HG03378 (cell line): ENCODE results near the gene FEM1C.
"Not testable (repeated sequence)": the region's sequence is repeated elsewhere in the genome, so short reads cannot be mapped to it uniquely, and the experiment has no call there.

Experiments used
- ATAC-seq: cut with Tn5 transposase; IDR thresholded peaks from one replicate; pipeline ENCODE4 v1.9.1; 2021; ENCODE audit warnings: mild to moderate bottlenecking, moderate library complexity; ENCODE audit not compliant: unreplicated experiment

FEM1C gene

DNA sequence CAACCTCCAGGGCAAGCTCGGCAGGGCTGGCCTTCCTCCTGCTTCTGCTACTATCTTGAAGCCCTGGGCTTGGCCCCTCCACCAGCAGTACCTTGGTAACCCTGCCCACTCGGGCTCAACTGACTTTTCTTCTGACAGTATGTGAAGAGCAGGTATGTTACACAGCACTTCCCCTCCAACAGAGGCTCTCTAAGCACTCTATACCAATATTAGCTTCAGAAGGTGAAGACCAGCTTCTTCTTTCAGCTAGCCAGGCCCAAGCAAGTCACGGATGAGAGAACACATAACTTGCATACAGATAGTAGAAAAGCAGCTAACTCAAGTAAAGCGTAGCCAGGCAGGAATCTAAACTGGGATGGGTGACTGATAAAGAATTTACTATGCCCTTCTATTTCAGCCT, 64.3 kb downstream of the FEM1C start:
- ATAC-seq = peak; percentile 63

DNA sequence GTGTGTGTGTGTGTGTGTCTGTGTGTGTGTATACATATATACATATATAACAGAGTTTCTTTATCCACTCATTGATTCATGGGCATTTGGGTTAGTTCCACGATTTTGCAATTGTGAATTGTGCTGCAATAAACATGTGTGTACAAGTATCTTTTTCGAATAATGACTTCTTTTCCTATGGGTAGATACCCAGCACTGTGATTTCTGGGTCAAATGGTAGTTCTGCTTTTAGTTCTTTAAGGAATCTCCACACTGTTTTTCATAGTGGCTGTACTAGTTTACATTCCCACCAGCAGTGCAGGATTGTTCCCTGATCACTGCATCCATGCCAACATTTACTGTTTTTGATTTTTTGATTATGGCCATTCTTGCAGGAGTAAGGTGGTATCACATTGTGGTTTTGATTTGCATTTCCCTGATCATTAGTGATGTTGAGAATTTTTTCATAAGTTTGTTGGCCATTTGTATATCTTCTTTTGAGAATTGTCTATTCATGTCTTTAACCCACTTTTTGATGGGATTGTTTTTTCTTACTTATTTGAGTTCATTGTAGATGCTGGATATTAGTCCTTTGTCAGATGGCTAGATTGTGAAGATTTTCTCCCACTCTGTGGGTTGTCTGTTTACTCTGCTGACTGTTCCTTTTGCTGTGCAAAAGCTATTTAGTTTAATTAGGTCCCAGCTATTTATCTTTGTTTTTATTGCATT, 65.3 kb downstream of the FEM1C start:
- not testable (repeated sequence) for ATAC-seq

DNA sequence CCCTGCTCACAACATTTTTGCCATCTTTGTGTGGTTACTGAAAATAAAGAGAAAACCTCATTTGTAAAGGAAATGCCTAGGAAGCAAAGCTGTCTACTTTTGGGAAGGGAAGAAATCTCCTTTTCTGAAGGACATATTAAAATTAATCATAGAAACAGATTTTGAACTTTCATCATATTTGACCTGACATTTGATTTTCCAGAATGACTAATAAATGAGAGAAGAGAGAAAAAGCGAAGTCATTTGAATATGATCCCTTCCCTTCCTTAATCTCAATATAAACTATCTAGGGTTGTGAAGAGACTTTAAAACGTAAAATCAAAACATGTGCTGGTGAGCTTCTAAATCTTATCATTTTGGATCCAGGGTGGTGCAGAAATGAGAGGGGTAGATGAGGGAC, 66.3 kb downstream of the FEM1C start:
- no peak for ATAC-seq

DNA sequence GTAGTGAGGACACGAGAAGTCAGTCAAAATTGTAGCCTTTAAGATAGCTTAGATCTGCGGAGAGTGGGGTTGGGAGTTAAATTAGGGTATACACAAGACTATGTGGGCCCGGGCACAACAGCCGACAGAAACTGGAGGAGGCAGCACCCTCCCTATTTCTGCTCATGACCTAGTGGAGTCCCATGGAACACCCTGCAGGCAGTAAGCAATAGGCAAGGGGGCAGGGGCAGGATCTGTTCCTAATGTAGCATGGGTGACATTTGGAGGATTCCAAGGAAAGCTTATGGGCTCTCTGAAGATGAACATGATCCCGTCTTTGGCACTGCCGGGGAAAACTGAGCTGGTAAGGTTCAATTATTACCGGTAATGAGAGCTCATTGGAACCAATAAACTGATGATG, 67.0 kb downstream of the FEM1C start:
- ATAC-seq = no peak

DNA sequence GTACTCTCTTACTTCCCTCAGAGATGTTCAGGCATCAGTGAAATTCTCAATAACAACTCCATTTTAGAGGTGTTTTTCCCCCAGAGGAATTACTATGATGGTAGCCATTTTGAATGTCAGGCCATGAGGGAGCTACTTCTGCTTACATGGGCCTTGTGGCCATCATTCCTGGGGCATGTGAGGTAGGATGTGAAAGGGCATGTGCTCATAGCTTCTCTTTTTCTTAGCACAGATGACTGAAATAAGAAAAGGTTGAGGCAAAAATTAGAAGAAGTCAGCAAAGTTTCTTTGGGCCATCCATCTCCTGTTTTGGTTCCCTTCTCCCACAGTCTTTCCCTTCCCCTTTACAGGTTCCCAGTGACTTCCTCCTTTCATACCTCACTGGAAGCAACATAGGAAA, 68.8 kb downstream of the FEM1C start:
- ATAC-seq = no peak

DNA sequence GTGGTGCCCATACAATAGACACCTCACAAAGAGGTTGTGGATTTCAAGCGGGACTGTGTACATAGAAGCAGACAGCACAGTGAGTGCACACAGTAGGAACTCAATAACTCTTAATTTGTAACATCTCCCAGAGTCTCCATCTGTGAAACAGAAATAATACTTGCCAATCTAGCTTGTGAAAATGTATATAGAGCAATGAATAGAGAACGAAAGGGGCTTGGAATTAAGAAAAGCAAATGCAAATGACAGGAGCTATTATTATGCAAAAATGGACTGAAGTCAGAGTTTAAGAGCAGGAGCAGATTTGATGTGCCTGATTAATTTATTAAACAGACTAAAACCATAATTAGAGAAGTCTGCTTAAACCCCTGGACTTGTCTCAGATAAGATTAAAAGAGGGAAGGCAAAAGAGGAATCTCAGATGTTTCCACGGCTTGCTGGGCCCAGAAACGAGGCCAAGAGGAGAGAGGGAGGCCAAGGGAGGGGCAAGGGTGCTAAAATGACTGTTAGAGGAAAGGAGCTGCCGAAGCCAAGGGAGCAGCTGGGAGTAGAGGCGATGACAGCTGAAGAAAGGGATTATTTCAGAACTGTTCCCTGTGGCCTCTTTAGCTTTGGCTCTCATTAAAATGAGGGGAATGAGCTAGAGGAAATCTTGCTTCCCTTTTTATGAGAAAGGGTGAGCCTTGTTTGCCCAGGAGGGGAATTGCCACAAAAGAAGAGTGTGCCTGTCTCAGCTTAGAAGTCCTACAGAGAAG, 72.1 kb downstream of the FEM1C start:
- no peak for ATAC-seq

DNA sequence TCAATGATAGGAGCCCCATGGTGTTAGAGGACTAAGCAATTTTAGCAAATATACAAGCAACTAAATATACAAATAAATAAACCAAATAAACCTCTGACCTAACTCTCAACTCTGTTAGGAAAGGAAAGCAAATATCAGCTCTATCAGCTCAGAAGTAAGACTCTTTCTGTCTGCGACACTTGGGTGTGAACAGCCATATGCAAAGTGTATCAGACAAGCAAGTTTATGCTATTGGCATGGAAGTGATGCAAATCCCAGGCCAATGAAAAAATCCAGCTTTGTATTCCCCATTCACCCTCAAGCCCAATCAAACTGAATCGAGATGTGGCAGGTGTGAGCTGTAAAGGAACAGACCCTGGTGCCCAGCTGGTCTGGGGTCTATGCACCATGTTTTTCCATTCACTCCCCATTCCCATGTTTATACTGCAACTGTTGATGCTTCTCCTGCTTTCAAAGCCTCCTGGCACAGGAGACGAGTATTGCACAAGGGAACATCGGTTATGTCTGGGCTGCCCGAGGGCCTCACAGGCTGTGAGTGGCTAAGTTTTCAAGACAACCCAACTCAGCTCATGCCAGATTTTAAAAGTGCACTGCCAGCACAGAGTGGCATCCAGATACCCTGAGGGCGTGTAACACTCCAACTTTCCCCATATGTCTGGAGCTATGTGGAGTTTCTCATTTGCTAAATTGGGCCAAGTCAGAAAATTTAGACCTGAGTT, 73.1 kb downstream of the FEM1C start:
- no peak for ATAC-seq

DNA sequence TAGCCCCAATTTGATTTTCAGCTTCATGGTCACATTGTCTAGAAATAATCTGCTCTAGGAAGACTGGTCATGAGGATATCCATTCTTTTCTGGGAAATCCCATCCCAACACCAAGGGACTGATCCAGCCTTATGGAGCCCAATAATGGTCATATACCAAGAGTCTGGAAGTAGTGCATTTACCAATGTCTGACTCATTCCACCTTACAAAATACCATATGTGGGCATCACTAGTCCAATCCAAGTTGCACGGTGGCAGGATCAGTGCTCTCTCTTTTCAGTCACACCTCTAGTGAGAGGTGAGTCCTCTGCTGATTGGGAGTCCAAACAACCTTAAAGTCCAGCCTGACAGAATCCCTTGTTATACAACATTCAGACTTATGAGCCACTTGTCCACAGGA, 73.7 kb downstream of the FEM1C start:
- no peak for ATAC-seq
